Smooth muscle cell (in vitro differentiated cells): ENCODE data around the gene AIRE. TPM values are rescaled to one million over a fixed set of nuclear protein-coding genes. Genes with fewer than 3 reads are reported as not detected.

Experiments used
- DNase-seq: peaks from one replicate; lab custom pipeline; 2025; ENCODE audit not compliant: unreplicated experiment; lab: John Stamatoyannopoulos, UW
- H2AFZ ChIP-seq: fragments of 200-600 bp; sonication (generic); 2 replicates; pipeline ENCODE4 v1.6.0; 2016; ENCODE audit warnings: antibody characterized with exemption, low read depth, mild to moderate bottlenecking
- H3F3A ChIP-seq: fragments of 200-600 bp; sonication (generic); 2 replicates; pipeline ENCODE4 v1.6.0; 2017; ENCODE audit warnings: antibody characterized with exemption, low read depth
- H3K27ac ChIP-seq: fragments of 200-600 bp; sonication (generic); 2 replicates; pipeline ENCODE4 v1.5.1; 2016; ENCODE audit warnings: low read depth, mild to moderate bottlenecking
- H3K27me3 ChIP-seq: fragments of 200-600 bp; sonication (generic); 2 replicates; pipeline ENCODE4 v1.6.1; 2016; ENCODE audit warnings: low read depth, mild to moderate bottlenecking
- H3K36me3 ChIP-seq: fragments of 200-600 bp; sonication (generic); 2 replicates; pipeline ENCODE4 v1.5.1; 2016; ENCODE audit warnings: low read depth
- H3K4me1 ChIP-seq: fragments of 200-600 bp; sonication (generic); 2 replicates; pipeline ENCODE4 v1.5.1; 2016; ENCODE audit warnings: low read depth
- H3K4me2 ChIP-seq: fragments of 200-600 bp; sonication (generic); 2 replicates; pipeline ENCODE4 v1.6.0; 2016; ENCODE audit warnings: mild to moderate bottlenecking
- H3K4me3 ChIP-seq: fragments of 200-600 bp; sonication (generic); 2 replicates; pipeline ENCODE4 v1.5.1; 2016; ENCODE audit warnings: mild to moderate bottlenecking
- H3K79me2 ChIP-seq: fragments of 200-600 bp; sonication (generic); 2 replicates; pipeline ENCODE4 v1.6.0; 2016; ENCODE audit warnings: low read depth, mild to moderate bottlenecking
- H3K9ac ChIP-seq: fragments of 200-600 bp; sonication (generic); 2 replicates; pipeline ENCODE4 v1.6.0; 2016; ENCODE audit warnings: low read depth
- H3K9me3 ChIP-seq: fragments of 200-600 bp; sonication (generic); replicated peaks from 2 replicates; pipeline ENCODE4 v1.5.1; 2016; ENCODE audit warnings: low read depth
- H4K20me1 ChIP-seq: fragments of 200-600 bp; sonication (generic); 2 replicates; pipeline ENCODE4 v1.6.0; 2016; ENCODE audit warnings: low read depth
- CTCF ChIP-seq: fragments of 200-600 bp; sonication (generic); IDR thresholded peaks from 2 replicates; pipeline ENCODE4 v1.5.1; 2017; ENCODE audit warnings: borderline replicate concordance, mild to moderate bottlenecking, antibody characterized with exemption; ENCODE audit not compliant: insufficient read depth, poor library complexity, severe bottlenecking
- WGBS: methylation state at CpG from one replicate; pipeline ENCODE4 v1.1.7; 2016; ENCODE audit warnings: low lambda C conversion rate; 5-methylcytosine and 5-hydroxymethylcytosine counted together
- polyA plus RNA-seq: library from polyadenylated mRNA; unstranded; fragments of >200 nt; fragmentation: Nextera tagmentation; extraction: Ambion mirVana; gene quantifications from 2 replicates; pipeline ENCODE4 v1.2.1, GENCODE V29; 2016
- total RNA-seq: library from RNA; depleted of rRNA; stranded (reverse); fragments of >200 nt; gene quantifications from 2 replicates; pipeline ENCODE4 v1.2.3, GENCODE V29; 2014

The AIRE gene
- total and polyA plus RNA-seq, 2 experiments from 2014 or later = 0.27 to 1.1 TPM

GRCh38 chr21:44322621-44323325 lies 37.1 kb downstream of the AIRE start:
- Histone ChIP-seq H3K36me3 (no peaks in the 10 kb centered on the region), H4K20me1 (no peaks in the 10 kb centered on the region), H2AFZ (no peak overlapping the region), H3K4me1 (no peaks in the 10 kb centered on the region), H3K27me3 (no peaks in the 10 kb centered on the region), H3K9ac (no peak overlapping the region), H3K27ac (no peak overlapping the region), H3K9me3 (no peaks in the 10 kb centered on the region), H3F3A (no peaks in the 10 kb centered on the region), H3K4me3 (no peak overlapping the region), H3K79me2 (no peaks in the 10 kb centered on the region), H3K4me2 (no peak overlapping the region)
- 96% methylated on average over 35 of the region's 38 CpGs for WGBS
- no peak for DNase-seq
- no peak for TF ChIP-seq CTCF

GRCh38 chr21:44323591-44323990 lies 37.9 kb downstream of the AIRE start:
- Histone ChIP-seq H3K4me1 (no peaks in the 10 kb centered on the region), H3F3A (no peaks in the 10 kb centered on the region), H4K20me1 (no peaks in the 10 kb centered on the region), H3K4me3 (no peak overlapping the region), H3K79me2 (no peaks in the 10 kb centered on the region), H3K4me2 (no peak overlapping the region), H3K9ac (no peak overlapping the region), H3K9me3 (no peaks in the 10 kb centered on the region), H3K36me3 (no peaks in the 10 kb centered on the region), H2AFZ (no peak overlapping the region), H3K27me3 (no peaks in the 10 kb centered on the region), H3K27ac (no peak overlapping the region)
- DNase-seq = no peak
- 93% methylated on average over 20 of the region's 20 CpGs for WGBS
- no peak for TF ChIP-seq CTCF

- Histone ChIP-seq H4K20me1 (no peaks in the 10 kb centered on the region), H3K9me3 (no peaks in the 10 kb centered on the region), H3K36me3 (no peaks in the 10 kb centered on the region), H3K4me1 (no peaks in the 10 kb centered on the region), H2AFZ (no peak overlapping the region), H3F3A (no peaks in the 10 kb centered on the region), H3K4me3 (no peak overlapping the region), H3K9ac (no peak overlapping the region), H3K79me2 (no peaks in the 10 kb centered on the region), H3K27me3 (no peaks in the 10 kb centered on the region), H3K27ac (no peak overlapping the region), H3K4me2 (no peak overlapping the region)
- TF ChIP-seq CTCF = no peak
- 97% methylated on average over 37 of the region's 37 CpGs for WGBS
- no peak for DNase-seq
Measured at GRCh38 chr21:44324106-44324853, 38.6 kb downstream of the AIRE start.

GRCh38 chr21:44324854-44325107 lies 39.1 kb downstream of the AIRE start:
- WGBS = 96% methylated on average over 8 of the region's 11 CpGs

More at GRCh38 chr21:44324854-44325107, 39.1 kb downstream of the AIRE start:
- Histone ChIP-seq H3K9me3 (no peaks in the 10 kb centered on the region), H3K4me1 (no peaks in the 10 kb centered on the region), H3K27ac (no peak overlapping the region), H3K27me3 (no peaks in the 10 kb centered on the region), H3K79me2 (no peaks in the 10 kb centered on the region), H3K4me3 (no peak overlapping the region), H3K36me3 (no peaks in the 10 kb centered on the region), H3F3A (no peaks in the 10 kb centered on the region), H3K9ac (no peak overlapping the region), H3K4me2 (no peak overlapping the region), H2AFZ (no peak overlapping the region), H4K20me1 (no peaks in the 10 kb centered on the region)
- DNase-seq = no peak
- no peak for TF ChIP-seq CTCF
